Left cardiac atrium (tissue), 4 donors: ENCODE measurements around the gene COLEC12. TPM values are rescaled to one million over a fixed set of nuclear protein-coding genes. Genes with fewer than 3 reads are reported as not detected.

Experiments used
- ATAC-seq, 2 donors: fragments of 200-7000 bp; cut with Tn5 transposase; one replicate each; pipeline ENCODE4 v1.9.1; 2020; ENCODE audit warnings: mild to moderate bottlenecking in 2 of 2, moderate library complexity in 2 of 2
- DNase-seq: peaks from one replicate; pipeline ENCODE4 v3.0.0-alpha.2; 2020
- intact Hi-C, 2 donors: fragments of 100-400 bp; cut with DNase I; formaldehyde crosslinking; loops; one replicate each; pipeline versions ENCODE4 v1.14.1 to v1.15.1; 2022 to 2023
- total RNA-seq, 2 donors: library from RNA; stranded (reverse); fragmentation: NEBNext Ultra II Directional; extraction: Animal tissue kit (Norgen Biotek cat#: 25700); gene quantifications; one replicate each; pipeline ENCODE4 v1.2.1, GENCODE V29; 2021
- donor health status: DM: no; HTN: yes; CAD: no.
- donor health status: DM: no; HTN: yes; CAD: no; lungs with severe emphysema.
- donor health status: DM: yes; HTN: yes; CAD: no.
- donor health status: Dilated cardiomyopathy.

Gene COLEC12
- total RNA-seq, 2 donors from 2014 or later = 14.2 to 25.1 TPM

- intact Hi-C loops = no loop called here
- no peak for DNase-seq
- ATAC-seq = peak in 1 of 2 donors; percentile 77
These were observed 15.6 kb downstream of the COLEC12 start for GRCh38 chr18:484749-485464.

GRCh38 chr18:478681-479080 is 21.8 kb downstream of the COLEC12 start:
- intact Hi-C loops = no loop called here
- ATAC-seq (peak; percentile 23 to 53), DNase-seq (no peak)

DNA sequence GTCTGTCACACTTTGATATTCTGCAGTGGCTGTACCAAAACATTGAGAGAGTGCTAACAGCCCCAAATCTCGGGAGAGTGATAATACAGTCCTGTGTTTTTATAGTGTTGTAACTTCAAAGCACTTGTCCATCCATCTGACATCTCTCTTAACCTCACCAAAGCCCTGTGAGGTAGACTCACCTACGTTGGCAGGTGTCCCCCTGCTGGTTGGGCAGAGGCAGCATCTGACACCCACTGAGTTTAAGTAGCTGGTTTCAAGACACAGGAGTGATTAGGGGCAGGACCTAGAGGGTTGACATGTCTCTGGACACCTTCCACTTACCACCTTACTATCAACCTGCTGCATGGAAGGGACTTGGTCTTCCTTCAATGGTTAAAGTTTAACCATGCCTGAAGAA is 22.9 kb downstream of the COLEC12 start:
- DNase-seq = no peak
- intact Hi-C loops = no loop called here
- ATAC-seq = no peak

DNA sequence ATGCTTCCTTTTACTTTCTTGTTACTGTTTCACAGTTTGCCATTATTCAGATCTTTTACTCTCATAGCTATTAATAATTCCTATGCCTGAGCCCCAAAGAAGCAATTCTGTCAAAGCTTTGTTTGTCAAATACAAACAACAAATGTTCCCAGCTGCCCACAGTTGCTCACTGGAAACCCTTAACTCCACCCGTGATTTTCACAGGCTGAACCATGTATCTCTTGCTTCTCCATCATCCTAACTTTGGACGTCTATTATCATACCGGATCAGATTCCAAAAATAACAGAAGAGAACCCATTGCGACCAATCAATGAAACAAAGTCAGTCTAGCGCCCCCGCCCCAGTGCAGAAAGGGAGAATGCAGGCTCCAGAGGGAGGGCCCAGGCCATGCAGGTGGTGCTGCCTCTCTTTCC is 24.2 kb downstream of the COLEC12 start:
- ATAC-seq (no peak), DNase-seq (no peak)
- intact Hi-C loops = no loop called here

DNA sequence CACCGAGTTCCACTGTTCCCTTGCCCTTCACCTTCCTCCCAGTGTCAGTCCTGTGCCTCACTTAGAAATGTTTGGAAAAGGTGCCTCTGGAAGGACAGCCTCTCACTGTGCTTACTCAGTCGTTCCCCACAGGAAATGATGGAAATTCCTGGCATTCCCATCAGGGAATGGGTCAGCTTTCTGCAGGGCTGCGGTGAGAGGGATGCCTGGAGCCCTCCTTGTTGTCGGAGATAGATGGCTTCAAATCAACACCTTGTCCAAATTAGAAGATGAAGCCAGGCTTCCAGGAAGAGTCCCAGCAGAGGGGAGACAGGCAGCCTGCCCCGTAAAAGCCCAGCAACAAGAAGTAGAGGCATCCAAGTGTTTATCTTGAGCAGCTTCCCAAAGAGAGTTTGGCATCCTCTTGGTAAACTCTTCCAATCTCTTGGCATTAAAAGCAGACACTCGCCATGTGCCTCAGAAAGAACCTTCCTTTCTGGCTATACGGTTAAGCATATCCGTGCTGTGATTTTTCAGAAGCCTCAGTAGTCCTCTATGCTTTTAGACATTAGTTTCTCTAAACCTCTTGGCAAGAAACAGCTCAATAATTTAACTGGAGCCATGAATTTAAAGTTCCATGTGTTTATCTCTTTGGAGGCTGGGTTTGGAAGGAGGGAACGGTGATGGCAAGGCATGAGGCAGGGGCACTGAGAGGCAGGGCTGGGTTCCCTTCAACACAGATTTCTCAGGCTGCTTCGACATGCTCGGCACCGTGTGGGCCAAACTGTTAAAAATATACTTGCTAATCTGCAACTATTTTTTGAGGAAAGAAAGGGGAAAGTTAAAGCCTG is 25.1 kb downstream of the COLEC12 start:
- DNase-seq (peak; percentile 41), ATAC-seq (peak; percentile 41 to 56)
- intact Hi-C loops = no loop called here

DNA sequence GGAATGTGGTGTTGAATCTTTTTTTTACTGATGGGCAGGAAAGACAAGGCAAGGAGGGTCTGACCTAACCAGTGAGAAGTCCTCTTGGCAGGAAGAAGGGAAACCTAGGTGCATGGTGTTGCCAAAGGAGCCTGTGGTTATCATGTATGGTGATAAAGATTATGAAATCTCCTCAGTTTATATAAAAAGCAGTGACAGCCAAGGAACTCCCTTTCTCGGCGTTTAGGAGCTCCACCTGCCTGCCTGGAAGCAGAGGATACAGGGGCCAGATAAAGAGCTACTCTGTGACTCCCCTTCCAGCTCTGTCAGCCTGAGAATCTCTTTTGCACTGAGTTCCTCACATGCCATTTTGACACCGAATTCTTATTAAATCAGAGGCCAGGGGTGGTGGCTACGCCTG is 26.1 kb downstream of the COLEC12 start:
- peak in 1 of 2 donors; percentile 65 for ATAC-seq
- DNase-seq = no peak
- intact Hi-C loops = no loop called here

GRCh38 chr18:473802-474201 is 26.7 kb downstream of the COLEC12 start:
- DNase-seq (no peak), ATAC-seq (no peak)
- intact Hi-C loops = no loop called here

DNA sequence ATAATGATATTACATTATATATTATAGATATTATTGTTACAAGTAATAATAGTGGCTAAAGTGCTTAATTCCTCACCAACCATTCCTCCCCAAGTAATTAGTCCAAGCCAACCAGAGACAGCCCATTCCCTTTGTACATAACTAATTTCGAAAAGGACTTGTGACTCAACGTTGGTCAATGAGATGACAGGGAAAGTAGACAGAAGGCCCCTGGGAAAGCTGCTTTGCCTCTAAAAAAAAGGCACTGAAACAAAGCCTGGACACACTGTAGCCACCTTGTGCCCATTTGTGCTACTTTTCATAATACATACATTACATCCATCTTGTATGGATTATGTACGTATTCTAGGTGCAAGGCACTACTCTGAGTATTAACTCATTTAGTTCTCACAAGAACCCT is 28.8 kb downstream of the COLEC12 start:
- intact Hi-C loops = no loop called here
- DNase-seq = no peak
- no peak for ATAC-seq

DNA sequence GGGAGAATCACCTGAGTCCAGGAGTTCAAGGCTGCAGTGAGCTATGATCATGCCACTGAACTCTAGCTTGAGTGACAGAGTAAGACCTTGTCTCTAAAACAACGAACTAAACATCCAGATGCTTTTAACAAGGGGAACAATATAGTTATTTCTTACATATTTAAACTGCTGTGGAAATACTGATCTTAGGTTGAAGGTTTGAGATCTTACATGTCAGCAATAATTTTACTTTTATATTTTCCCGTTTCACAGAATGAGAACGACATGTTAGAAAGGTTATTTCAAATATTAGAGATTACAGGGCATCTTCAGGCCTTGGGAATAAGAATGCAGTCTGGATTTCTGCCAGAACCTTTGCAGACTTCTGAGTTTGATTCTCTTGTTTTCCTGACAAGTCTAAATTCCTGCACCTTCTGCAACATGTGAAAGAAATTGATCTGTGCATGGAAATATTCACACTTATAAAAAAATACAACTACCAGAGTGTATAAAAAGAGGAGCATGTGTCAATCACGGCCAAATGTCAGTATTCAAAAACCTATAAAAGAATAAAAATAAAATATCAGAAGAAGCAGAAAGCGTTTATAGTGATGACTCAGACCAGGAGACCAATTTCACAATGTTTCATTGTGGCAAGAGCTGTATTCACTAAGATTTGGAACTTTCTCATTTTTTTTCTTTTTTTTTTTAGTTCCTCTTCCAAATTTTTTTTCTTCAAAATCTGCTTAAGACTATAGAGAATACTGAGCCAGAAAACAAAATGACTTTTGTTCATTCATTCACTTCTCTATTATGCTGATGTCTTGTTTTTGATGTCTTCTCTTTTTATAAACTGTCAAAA is 29.6 kb downstream of the COLEC12 start:
- ATAC-seq = peak in 1 of 2 donors; percentile 16
- no peak for DNase-seq
- intact Hi-C loops = no loop called here

DNA sequence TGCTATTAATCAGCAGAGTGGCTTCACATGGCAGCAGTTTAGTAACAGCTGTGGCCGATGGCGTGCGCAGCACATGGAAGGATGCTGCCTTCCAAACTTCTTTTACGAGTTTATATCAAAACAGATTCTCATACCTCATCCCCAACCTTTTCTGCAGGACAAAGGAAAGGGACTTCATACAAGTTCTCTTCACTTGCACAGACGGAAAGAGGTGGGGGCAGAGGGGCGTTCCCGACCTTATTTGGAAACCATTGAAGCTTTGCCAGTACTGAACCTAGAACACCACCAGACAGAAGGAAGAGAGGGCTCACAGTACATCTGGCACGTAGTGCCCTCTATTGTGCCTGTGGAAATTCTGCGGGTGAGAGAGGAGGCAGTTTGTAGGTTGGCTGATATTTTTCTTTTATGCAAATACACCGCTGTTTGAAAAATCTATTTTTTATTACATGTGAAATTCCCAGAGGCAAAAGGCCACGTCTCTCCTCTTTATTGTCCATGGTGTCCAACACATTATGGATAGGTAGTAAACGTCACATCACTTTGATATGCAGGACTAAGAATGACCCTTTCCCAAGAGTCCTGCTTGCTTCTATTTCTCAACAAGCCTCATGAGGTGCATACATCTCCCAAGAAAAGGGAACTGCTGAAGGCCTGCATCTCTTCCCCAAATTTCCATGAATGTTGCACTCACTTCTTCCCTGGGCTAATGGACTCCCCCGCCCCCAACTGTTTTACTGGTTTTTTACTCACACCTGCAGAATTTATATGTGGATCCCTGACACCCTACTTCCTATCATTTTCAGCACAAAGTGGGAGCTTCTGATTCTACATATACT is 31.3 kb downstream of the COLEC12 start:
- ATAC-seq = no peak
- intact Hi-C loops = no loop called here
- DNase-seq = no peak

DNA sequence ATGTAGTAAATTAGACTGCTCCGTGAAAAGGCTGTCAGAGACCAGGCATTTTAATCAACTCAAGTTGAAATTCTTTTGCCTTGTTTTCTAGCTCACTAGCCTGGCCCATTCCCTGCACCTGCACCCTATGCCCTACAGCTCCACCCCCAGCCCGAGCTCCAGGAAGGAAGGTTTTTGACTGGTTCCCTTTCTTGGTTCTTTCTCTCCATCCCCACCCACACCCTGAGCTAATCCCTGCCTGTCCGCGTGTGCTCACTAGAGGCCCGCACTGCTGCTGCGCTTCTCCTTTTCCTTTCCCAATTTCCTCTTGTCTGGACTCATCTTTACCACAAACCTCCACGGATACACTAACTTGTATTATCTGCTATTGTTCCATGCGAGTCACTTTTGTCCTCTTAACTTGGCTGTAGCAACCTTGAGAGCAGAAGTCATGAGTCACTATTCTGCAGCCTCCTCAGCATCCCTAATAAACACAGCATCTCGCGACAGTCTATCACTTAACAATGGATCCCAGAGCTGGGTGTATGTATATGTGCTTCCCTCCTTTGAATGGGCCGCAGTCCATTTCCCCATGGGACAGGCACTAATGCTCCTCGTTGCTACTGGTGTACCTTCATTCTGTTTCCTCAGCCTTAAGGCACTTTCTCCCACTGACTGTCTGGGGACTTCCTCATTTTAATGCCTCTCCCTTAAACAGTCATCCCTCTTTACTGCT is 36.5 kb downstream of the COLEC12 start:
- ATAC-seq (peak in 1 of 2 donors; percentile 63), DNase-seq (no peak)
- intact Hi-C loops = no loop called here

GRCh38 chr18:463403-463802 is 37.1 kb downstream of the COLEC12 start:
- ATAC-seq (no peak), DNase-seq (no peak)
- intact Hi-C loops = no loop called here

- DNase-seq = no peak
- ATAC-seq = no peak
- intact Hi-C loops = no loop called here
These were observed 38.7 kb downstream of the COLEC12 start for GRCh38 chr18:461762-462161.

- intact Hi-C loops = no loop called here
- DNase-seq = no peak
- no peak for ATAC-seq
These were observed 39.7 kb downstream of the COLEC12 start for GRCh38 chr18:460791-461190.

GRCh38 chr18:459814-460593 is 40.5 kb downstream of the COLEC12 start:
- DNase-seq (no peak), ATAC-seq (peak in 1 of 2 donors; percentile 44)
- intact Hi-C loops = no loop called here

- intact Hi-C loops = no loop called here
- ATAC-seq (no peak), DNase-seq (no peak)
These were observed 42.7 kb downstream of the COLEC12 start for GRCh38 chr18:457521-458412.

DNA sequence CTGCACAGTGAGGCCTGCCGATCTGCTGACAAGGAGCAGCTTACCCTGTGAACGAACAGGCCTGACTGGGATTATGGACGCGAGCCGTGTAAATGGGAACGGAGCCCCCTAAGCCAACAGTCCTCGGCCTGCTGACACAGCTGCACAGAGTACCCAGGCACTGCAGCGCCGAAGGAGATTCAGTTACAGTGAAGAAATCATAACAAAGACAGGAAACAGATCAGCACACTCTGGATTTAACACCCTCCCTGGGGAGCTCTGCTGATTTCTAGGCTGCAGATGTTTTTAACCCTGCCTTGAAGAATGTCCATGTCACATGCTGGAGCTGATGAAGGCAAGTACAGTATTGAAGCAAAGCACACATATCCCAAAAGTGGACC is 43.4 kb downstream of the COLEC12 start:
- intact Hi-C loops = no loop called here
- DNase-seq (peak; percentile 44), ATAC-seq (peak; percentile 80 to 87)
